Fibroblast of gingiva (primary cell): ENCODE data around the gene APOB.
A peak's percentile ranks its signal among the peaks of the same experiment; 100 is the strongest.

Source experiments
- DNase-seq: peaks from one replicate; pipeline ENCODE4 v3.0.0-alpha.2; 2011; ENCODE audit warnings: low read depth

The APOB gene

DNA sequence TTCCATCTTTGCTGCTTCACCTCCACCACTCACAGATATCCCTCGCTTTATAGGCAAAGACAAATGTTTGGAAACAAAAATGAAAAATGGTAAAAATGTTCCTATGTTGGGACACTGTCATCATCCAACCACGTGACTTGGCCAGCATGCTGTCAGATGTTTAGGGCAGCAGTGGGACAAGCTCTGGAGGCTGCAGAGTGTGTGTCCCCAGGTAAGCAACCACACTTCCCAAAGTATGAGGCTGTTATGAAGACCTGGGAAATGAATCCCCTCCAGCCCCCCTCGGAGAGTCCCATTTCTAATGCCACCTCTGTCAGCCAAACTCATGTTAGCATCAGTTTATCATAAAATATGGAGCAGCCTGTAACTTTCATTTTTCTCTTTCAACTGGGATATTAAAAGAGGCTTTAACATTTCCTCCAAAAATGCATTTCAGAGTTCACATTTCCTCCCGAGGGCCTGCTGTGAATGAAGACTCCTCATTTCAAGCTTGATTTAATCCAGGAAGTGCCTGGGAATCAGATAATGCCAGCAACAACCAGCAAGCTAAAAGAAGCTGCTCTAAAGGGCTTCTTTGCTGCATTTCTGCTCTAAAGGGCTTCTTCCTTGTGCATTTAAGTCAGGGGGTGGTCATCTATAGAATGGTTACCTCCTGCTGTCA lies 66.2 kb downstream of the APOB start:
- no peak for DNase-seq

GRCh38 chr2:20976527-20976926 lies 67.3 kb downstream of the APOB start:
- peak; percentile 61 for DNase-seq

DNA sequence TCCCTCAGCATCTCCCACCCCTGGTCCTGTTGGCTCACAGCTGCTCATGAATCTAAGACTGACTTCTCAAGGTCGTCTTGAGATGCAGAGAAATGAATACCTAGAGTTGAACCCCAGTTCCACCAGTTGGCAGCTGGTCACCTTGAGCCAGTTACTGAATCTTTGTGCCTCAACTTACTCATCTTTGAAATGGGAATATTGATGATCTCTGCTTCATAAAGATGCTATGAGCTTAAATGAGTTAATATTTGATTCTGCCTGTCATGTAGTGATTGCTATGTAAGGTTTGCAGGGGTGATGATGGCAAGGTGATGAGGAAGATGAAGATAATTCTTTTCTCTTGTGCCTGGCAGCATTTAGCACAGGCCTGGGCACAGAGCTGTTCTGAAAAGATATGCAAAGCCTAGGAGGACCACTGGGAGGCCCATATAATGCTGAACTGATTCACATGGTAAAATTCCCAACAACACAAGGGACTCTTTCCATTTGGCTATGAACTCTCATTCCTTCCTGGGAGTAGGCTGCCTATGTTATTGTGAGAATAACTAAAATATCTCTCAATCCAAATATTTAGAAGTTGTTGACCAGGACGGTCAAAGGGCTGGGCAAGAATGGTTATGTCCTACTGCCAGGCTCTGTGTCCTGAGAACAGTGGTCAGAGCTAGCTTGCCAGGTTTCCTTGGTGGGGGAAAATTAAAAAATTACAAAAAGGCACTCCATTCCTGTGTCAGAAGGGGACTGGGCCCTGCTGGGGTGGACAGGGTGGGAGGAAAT lies 70.9 kb downstream of the APOB start:
- DNase-seq = peak; percentile 75

DNA sequence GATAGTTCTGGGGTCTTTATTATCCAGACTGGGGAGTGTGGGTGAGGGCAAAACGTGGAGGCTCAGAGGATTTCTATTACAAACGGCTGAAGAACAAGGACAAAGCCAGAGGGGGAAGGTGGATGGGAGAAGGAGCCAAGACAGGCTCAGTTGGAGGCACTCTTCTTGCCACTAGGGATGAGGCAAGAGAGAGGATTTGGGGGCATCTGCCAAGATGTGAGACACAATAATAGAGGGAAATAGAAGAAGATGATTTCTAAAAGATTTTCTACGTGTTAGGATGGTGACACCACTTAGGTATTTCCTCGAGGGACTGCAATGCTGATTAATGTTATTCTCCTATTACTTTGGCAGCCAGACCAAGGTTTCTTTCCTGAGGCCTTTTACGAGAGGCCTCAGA lies 71.8 kb downstream of the APOB start:
- peak; percentile 87 for DNase-seq

DNA sequence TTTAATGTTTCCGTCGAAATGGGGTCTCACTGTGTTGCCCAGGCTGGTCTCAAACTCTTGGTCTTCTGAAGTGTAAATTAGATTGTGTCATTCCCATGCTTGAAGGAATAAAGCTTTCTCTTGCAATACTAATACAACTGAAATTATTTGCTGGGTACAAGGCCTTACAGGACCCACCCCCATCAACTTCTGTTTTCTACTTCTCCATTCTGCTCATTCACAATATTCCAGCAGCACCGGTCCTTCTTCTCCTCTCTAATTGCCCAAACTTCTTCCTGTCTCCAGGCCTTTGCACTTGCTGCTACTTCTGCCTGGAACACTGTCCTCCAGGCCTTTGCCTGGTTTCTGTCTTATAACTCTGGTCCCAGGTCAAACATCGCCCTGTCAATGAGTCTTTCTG lies 73.8 kb downstream of the APOB start:
- DNase-seq = no peak

DNA sequence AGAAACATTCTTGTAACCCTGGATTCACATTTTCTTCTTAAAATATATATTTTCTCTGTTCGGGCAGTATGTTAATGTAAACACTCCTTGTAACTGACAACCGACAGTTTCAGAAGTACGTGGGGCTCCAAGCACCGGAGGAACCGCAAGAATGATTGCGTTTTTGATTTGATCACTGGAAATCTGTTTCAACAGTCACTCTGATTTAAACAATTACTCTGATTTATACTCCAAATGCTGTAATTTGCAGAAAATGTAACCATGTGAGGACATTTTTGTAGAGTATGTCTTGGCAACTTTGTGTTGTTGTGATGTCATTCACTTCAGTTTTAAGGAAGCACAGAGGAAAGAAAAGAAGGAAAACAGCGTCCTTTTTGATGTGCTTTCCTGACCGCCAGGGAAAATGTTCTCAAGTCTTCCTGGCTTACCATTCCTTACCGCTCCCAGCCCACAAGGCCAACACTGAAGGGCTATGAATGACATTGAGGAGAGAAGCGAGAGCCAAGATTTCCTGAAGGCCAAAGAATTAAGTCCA lies 77.7 kb downstream of the APOB start:
- DNase-seq = peak; percentile 86

DNA sequence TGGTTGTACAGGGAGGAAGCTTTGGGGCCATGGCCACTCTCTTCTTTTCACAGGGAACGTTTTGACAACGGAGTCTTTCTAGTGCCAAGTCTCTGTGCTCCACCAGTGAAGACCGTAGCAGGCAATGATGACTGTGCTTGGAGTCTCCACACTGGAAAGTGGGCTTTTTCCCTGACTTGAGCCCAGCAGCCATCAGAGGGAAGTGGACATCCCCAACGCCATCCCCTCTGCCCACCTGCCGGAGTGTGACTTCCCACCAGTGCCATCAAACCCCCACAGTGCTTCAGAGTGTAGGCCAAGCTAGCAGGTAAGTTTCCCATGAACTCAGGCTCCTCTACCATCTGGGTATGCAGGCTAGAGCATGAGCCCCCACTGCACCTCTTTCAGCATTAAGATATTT lies 78.7 kb downstream of the APOB start:
- no peak for DNase-seq

GRCh38 chr2:20963867-20964266 lies 80.0 kb downstream of the APOB start:
- DNase-seq = no peak

DNA sequence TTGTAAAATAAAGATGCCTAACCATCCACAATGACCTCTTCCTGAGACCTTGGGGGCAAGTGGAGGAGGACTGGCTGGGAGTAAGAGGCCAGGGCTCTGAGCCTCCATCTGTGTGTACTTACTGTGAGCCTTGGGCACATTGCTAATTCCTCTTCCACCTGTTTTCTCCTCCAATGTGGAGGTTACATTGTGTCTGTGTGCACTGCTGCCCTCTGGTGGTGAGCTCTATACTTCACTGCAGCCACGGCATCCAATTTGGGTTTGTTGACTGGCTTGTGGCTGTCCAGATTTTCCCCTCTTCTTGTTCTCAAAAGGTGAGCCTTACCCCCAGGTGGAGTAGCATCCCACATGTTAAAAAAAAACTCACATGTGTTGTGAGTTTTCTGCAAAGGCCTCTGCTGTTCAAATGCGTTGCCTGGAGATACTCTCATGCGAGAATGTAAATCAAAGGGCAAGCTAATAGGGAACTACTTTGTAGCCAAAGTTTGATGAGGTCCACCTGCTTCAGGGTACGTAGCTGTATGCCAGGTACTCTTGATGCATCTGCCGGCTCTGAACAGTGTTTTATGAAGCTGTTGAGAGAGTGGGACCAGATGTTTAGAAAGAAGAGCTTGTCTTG lies 80.8 kb downstream of the APOB start:
- DNase-seq = peak; percentile 42

DNA sequence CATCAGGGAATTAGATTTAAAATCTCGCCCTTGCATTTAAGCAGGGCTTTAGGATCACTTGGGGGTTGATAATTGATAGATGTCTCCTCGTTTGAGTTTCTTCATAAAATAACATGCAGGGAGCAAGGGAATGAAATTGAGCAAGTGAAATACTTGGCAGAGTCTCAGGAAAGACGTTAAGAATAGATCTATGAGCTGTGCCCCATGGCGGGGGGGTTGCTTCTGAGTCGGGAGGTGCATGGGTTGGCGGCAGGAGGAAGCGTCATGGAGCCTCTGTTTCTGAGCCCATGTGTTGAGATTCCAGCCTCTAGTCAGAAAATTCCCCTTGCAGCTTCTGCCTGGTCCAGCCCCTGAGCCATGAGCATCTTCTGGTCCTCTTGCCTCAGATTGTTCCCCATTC lies 82.0 kb downstream of the APOB start:
- peak; percentile 61 for DNase-seq

GRCh38 chr2:20960003-20960402 lies 83.9 kb downstream of the APOB start:
- DNase-seq = no peak

DNA sequence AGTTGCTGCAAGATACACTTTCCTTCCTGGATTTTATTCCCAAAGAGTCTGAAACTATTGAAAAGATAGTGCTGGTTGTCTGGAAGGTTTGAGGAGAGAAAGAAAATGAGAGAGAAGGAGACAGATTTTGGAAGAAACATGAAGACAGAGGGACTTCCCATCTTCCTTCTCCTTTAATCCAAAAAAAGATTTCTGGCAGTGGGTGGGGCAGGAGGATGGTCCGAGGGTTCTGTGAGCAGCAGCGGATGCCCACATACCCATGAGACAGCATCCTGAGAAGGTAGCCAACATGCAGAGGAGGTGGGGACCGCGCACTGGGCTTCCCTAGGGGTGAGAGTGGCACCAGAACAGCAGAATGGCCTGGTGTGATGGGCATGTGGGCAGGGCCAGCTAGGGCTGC lies 84.6 kb downstream of the APOB start:
- DNase-seq = no peak

DNA sequence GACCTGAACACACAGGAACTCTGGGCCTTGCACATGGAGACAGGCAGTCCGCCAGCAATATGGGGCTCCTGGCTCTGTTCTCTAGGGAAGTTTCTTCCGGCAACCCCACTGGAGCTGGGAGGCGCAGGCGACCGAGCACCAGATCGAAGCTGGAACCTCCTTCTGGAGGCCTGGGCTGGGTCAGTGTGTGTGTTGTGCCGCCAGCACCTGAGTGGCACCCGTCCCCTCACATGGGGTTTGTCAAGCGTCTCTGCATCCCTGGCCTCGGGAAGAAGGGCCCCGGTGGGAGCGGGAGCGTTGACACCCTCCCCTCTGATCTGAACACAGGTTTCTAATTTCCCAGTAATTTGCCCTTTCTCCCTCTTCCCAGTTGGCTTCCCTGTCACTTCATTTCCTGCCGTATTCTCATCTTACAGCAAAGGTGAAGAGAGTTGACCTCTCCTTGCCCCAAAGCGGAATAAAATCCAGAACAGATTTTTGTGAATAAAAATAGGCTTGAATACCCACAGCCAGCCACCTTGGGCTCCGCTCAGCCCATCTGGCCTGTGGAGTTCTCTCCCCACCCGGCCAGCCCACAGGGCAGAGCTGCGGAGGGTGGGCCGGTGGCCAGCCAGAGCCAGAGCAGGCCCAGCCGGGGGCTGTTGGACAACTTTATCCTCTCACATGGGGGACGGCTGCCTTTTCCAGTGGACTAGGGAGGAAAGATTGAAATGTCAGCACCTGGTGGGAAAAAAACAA lies 85.9 kb downstream of the APOB start:
- DNase-seq = no peak

GRCh38 chr2:20955277-20956026 lies 88.4 kb downstream of the APOB start:
- no peak for DNase-seq

- no peak for DNase-seq
These were observed 90.6 kb downstream of the APOB start for GRCh38 chr2:20953146-20953824.
